Measurements from ENCODE around the gene SIN3B. TPM values are rescaled to one million over a fixed set of nuclear protein-coding genes. Genes with fewer than 3 reads are reported as not detected.

The SIN3B gene
- polyA plus RNA-seq, 3 donors, result 7.2 to 154 (median 10.2) TPM

DNA sequence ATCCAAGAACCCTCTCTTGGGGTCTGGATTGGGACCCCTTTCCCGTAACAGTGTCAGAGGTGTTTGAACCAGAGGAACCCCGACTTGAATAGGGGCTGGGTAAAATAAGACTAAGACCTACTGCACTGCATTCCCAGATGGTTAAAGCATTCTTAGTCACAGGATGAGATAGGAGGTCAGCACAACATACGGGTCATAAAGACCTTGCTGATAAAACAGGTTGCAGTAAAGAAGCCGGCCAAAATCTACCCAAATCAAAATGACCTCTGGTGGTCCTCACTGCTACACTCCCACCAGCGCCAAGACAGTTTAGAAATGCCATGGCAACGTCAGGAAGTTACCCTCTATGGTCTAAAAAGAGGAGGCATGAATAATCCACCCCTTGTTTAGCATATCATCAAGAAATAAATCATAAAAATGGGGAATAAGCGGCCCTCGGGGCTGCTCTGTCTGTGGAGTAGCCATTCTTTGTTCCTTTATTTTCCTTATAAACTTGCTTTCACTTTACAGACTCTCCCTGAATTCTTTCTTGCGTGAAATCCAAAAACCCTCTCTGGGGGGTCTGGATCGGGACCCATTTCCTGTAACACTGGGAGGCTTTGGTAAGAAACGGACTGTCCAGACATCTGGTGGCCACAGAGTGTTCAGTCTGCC, 4.4 kb upstream of the SIN3B start:
- no peak overlapping the region for H3K27ac ChIP-seq (ENCODE audit: low read depth in 1 of 2, low read length in 2 of 2)
- H3K4me2 ChIP-seq (replicated peaks; ENCODE audit: extremely low read depth, low read length, poor library complexity, severe bottlenecking), result peak overlapping the region; percentile 73
- intact Hi-C loops (cut with micrococcal nuclease), result loop anchor here in 1 of 2 donors (5.0 kb wide), 1 partner anchor 47 kb away; no protein-coding TSS in a partner anchor

More for the DNA sequence above, 4.4 kb upstream of the SIN3B start:
- Mint-ChIP-seq H3K9me3 (peaks cover 0 to 4% (median 2%) of the 10 kb centered on the region in 7 donors), H3K4me1 (peaks cover 40% of the 10 kb centered on the region), H3K27ac (peak overlapping the region in 5 of 7 donors; percentile 1 to 80 (median 76)), H3K36me3 (no peaks in the 10 kb centered on the region), H3K27me3 (ENCODE audit: low read depth in 3 of 3) (peaks cover 16 to 28% (median 17%) of the 10 kb centered on the region in 3 donors), H3K4me3 (peak overlapping the region; percentile 87 to 95)
- Histone ChIP-seq H4K20me1 (ENCODE audit: insufficient read depth, low read length) (peaks cover 3% of the 10 kb centered on the region), H3K36me3 (replicated peaks in 1 of 2; ENCODE audit: control insufficient read depth in 1 of 2, insufficient read depth in 2 of 2, low read length in 2 of 2) (no peaks in the 10 kb centered on the region), H2AFZ (ENCODE audit: insufficient read depth, low read depth, low read length, poor library complexity, severe bottlenecking) (peak overlapping the region; percentile 53), H3K4me1 (ENCODE audit: control insufficient read depth in 1 of 2, insufficient read depth in 2 of 2, low read length in 2 of 2) (peaks cover 29 to 31% of the 10 kb centered on the region in 2 donors), H3K79me2 (ENCODE audit: insufficient read depth, low read length) (peaks cover 4% of the 10 kb centered on the region), H3K27me3 (ENCODE audit: control insufficient read depth in 2 of 2, insufficient read depth in 2 of 2, low read length in 2 of 2) (peaks cover 0 to 3% of the 10 kb centered on the region in 2 donors), H3K4me3 (replicated peaks in 1 of 3; ENCODE audit: low read depth in 2 of 3, low read length in 3 of 3) (peak overlapping the region; percentile 23 to 67 (median 58)), H3K9ac (ENCODE audit: insufficient read depth, low read length, poor library complexity, severe bottlenecking) (no peak overlapping the region), H3K9me3 (replicated peaks in 1 of 2; ENCODE audit: control insufficient read depth in 1 of 2, insufficient read depth in 1 of 2, low read length in 2 of 2) (no peaks in the 10 kb centered on the region)
- TF ChIP-seq CTCF (IDR thresholded peaks at IDR 0.05), result no peak
- no peak for DNase-seq
- whole genome bisulfite sequencing (ENCODE audit: insufficient coverage), result 8% methylated on average over 5 of the region's 11 CpGs

Measured in CD14-positive monocyte (primary cell).